ENCODE measurements around the gene ARAF. TPM values are rescaled to one million over a fixed set of nuclear protein-coding genes. Genes with fewer than 3 reads are reported as not detected.

The ARAF gene
- total RNA-seq, 1 experiment from 2014 or later: 68.5 TPM

- no peaks in the 10 kb centered on the region for H3K9me3 Mint-ChIP-seq (ENCODE audit: unreplicated experiment)
- peaks cover 3% of the 10 kb centered on the region for H3K27me3 Mint-ChIP-seq (ENCODE audit: insufficient read depth, unreplicated experiment)
- no peaks in the 10 kb centered on the region for H3K4me1 Mint-ChIP-seq (ENCODE audit: low read depth, unreplicated experiment)
- H3K4me1 ChIP-seq: no peaks in the 10 kb centered on the region
- no peak overlapping the region for H3K27ac Mint-ChIP-seq (ENCODE audit: unreplicated experiment)
- ChIA-PET CTCF (no interaction called here), POLR2A (no interaction called here)
- no peaks in the 10 kb centered on the region for H3K9me3 ChIP-seq
- no peaks in the 10 kb centered on the region for H3K27me3 ChIP-seq (replicated peaks; ENCODE audit: control insufficient read depth, insufficient read depth, low read length)
- no peak for TF ChIP-seq CTCF (IDR thresholded peaks at IDR 0.05; ENCODE audit: insufficient read depth in 1 of 2, low read depth in 1 of 2, low read length in 1 of 2, severe bottlenecking in 1 of 2, unreplicated experiment in 1 of 2)
- no peak overlapping the region for H3K4me3 ChIP-seq (ENCODE audit: low read depth, low read length)
- intact Hi-C loops (cut with micrococcal nuclease; ENCODE audit: unreplicated experiment): no loop called here
- H3K36me3 ChIP-seq (ENCODE audit: control insufficient read depth, insufficient read depth, low read length): no peaks in the 10 kb centered on the region
- H3K4me3 Mint-ChIP-seq (ENCODE audit: unreplicated experiment): no peak overlapping the region
- no TSS peak for BruUV-seq (replicated peaks)
- DNase-seq: no peak
- H3K36me3 Mint-ChIP-seq (ENCODE audit: insufficient read depth, unreplicated experiment): peaks cover 10% of the 10 kb centered on the region
These were observed 59.3 kb downstream of the ARAF start for GRCh38 chrX:47620303-47620685.

Small RNA genes within 50 kb of the gene (microRNA-seq; reads per million reads assigned to microRNA genes)
- gene MIR4769: not detected

Other genes with a start within 250 kb of the ARAF start
- not detected in 2 replicates for gene ZNF157, start 190.6 kb upstream of the ARAF start, total RNA-seq (2022)
- 5.1 and 6.6 TPM in 2 replicates for gene ZNF41, start 78.0 kb upstream of the ARAF start, total RNA-seq (2022)
- 3.9 and 5.0 TPM in 2 replicates for gene TIMP1, start 21.2 kb downstream of the ARAF start, total RNA-seq (2022)
- not detected in 2 replicates for gene SYN1, start 58.7 kb downstream of the ARAF start, total RNA-seq (2022)
- 0.34 and 0.88 TPM in 2 replicates for gene CFP, start 68.7 kb downstream of the ARAF start, total RNA-seq (2022)
- 28.9 and 29.3 TPM in 2 replicates for gene ELK1, start 89.4 kb downstream of the ARAF start, total RNA-seq (2022)
- gene UXT, start 98.0 kb downstream of the ARAF start, total RNA-seq (2022): 116 and 120 TPM in 2 replicates